ENCODE results near the gene KIAA1958.

KIAA1958 gene, protein sequence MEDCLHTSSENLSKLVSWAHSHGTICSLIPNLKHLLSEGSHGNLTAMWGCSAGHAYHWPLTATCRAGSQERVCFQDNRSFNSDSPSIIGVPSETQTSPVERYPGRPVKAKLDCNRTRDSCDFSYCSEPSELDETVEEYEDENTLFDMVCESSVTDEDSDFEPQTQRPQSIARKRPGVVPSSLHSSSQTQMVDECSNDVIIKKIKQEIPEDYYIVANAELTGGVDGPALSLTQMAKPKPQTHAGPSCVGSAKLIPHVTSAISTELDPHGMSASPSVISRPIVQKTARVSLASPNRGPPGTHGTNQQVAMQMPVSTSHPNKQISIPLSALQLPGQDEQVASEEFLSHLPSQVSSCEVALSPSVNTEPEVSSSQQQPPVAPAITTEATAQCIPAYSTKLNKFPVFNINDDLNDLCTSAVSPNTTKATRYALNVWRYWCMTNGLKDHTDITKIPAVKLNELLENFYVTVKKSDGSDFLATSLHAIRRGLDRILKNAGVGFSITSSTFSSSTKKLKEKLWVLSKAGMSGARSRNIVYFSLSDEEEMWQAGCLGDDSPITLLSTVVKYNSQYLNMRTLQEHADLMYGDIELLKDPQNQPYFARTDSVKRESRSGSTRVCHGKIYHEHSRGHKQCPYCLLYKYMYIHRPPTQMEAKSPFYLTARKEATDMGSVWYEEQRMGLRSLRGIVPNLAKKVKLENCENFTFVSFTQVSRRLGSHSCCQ

DNA sequence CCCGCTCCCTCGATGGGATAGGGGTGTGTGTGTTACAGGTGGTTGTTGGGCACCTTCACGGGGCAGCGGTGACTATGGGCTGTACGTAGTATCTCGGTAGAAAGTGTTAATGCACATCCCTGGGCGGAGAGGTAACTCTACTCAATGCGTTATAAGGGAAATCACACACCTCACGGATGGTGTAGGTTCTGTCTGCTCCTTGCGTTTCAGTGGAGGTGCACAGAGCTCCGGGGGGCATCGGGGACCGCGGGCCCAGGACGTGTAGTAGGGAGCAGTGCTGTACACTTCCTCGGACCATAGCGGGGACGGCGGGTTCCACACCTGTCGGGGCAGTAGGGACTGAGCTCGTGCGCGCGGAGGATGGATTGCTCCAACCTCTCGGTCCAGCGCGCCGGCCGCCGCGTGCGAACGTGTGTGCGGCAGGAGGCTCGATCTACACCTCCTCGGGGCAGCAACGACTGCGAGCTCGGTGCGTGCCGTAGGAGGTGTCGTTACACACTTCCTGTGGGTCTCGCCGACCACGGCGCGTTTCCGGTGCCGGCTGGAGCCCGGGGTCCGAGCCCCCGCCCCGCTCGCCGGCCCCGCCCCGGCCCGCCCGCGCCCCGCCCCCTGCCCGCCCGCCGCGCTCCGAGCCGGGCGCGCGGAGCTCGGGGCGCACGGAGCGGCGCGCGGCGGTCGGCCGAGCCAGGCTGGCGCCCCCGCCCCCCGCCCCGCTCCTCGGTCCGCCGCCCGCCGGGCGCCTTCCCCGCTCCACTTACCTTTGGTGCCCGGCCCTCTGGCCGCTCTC, at the start of gene KIAA1958:
TSS of gene KIAA1958 (plus strand) at position 607 of the 787 bp plus-strand sequence. CDS start 87,254 bp downstream, outside the sequence.
- DNase-seq: peak; percentile 53

DNA sequence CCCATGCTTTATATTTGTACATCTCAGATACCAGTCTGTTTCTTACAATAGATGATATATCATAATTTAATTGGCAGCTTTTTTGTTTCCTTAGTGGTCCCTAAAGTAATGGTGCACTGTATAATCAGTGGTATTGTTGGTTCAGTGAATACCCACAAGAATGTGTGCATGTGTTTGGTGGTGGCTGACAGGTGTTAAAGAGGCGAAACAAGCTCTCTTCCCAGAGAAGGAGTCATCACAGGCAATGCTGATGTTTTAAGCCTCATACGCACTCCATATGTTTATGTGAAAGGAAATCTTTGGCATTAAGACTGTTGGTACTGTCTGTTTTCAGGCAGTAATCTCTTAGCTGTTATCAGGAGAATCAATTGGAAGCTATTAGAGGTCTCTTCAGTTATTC, 49.2 kb upstream of the KIAA1958 start:
- no peak for DNase-seq

DNA sequence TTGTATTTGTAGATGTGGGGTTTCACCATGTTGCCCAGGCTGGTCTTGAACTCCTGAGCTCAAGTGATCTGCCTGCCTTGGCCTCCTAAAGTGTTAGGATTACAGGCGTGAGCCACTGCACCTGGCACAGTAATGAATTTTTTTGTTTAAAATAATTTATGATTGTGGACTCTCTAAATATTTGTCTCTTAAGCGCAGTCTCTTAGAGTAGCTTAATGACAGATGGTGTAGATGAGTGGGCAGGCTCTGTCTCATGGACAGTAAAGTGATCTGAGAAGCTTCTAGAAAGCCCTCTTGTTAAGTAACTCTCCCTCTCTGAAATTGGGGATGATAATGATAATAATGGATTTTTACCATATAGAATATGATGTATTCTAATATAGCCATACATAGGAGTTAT, 47.5 kb upstream of the KIAA1958 start:
- DNase-seq: peak; percentile 16

DNA sequence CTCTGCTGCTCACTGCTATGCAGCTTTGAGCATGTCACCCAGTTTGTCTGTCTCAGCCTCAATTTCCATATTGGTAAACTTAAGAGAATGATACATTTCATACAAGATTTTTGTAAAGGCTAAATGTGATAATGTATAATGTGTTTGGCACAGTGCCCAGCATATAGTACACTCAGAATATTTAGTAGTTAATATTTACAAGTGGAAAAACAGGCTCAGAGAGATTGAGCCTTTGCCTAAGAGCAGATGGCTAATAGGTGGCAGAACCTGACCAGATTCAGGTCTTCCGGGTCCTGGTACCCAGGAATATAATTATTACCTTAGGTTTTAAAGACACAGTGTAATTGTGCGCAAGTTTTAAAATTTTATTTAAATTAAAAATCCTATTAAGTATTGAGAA, 46.8 kb upstream of the KIAA1958 start:
- DNase-seq: peak; percentile 25

DNA sequence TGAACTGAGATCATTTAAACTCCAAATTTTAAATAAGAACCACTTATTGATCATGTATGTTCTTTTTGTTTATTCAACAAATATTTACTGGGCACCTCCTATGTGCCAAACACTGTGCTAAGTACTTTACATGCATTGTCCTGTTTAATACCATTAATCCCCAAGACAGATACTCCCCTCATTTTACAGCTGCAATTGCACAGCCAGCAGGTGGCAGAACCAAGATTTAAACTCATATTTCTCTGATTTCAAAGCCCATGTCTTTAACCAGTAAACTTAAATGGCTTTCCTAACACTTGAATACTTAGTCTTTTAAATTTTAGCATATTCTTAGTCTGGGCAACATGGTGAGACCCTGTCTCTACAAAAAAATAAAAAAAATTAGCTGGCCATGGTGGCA, 43.4 kb upstream of the KIAA1958 start:
- DNase-seq: no peak

DNA sequence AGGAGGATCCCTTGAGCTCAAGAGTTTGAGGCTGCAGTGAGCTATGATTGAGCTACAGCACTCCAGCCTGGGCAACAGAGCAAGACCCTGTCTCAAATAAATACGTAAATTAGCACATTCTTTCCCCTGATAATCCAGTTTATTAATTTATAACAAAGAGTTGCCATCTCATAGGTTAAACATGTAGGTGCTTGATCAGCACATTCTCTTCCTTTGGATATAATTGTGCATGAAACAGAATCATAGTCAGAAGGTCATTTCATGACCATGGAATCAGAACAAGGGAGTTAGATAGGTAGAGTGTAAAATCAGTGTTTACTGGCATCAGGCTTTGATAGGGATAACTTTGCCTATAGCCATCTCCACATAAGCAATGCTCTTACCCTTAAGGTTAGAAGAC, 43.0 kb upstream of the KIAA1958 start:
- no peak for DNase-seq

DNA sequence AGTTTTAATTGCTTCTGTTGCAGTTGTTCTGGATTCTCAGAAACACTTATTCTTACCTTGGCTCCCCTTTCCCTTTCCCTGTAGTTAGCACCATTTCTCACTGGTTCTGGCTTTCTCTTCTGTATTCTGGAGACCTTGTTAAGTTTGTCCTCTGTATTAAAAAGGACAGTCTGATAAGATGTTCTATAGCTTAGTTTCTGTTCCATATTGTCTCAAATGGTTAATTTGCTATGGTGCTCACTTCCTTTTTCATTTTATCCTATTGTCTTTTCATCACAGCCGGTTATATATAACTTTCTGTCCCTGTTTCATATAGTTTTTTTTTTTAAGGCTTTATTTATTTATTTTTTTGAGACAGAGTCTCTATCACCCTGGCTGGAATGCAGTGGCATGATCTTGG, 41.4 kb upstream of the KIAA1958 start:
- DNase-seq: no peak

DNA sequence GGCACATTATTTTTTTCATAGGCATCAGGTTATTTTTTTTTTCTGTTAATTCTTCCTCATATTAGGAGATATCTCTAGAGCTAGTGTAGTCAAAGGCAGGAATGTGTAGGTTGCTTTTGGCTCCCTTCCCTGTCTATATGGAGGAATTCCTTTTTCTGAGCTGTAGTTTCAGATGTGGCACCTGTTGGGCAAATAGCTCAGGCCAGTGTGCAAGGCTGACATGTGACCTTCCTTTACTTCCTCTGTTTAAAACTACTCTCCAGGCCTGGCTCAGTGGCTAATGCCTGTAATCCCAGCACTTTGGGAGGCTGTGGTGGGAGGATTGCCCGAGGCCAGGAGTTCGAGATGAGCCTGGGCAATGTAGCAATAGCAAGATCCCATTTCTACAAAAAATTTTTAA, 40.5 kb upstream of the KIAA1958 start:
- DNase-seq: no peak

DNA sequence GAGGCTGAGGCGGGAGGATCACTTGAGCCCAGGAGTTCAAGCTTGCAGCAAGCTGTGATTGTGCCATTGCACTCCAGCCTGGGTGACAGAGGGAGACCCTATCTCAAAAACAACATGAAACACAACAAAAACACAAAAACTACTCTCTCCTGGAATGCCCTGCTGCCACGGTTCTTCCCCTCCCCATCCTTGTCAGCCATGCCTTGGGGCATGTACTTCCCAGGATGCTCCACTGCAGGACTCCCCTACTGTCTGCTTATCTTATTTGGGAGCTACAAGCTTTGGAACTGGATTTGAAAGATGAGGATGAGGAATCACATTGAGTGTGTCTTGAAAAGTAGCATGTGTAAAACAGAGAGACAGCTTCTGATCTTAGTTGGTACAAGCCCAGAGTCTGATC, 40.1 kb upstream of the KIAA1958 start:
- DNase-seq: no peak

DNA sequence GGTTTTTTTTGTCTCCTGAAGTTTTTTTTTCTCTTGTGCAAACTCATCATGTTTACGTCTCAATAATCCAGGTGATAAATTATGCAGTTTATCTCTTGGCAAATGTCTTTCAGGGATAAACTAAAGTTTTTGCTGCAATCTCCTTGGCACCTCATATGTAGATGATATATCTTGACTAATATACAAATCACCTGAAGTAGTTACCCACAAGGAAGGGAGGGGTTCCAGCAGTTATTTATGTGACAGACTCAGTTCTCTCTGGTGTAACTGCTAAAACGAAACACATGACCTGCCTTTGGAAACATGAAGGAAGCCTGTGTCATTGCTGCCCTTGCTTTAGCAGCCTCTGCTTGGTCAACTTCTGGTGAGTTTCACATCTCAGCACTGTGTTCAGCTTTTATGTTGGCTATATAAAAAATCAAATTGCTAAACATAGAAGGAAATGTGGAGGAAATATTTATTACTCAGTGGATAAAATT, 39.3 kb upstream of the KIAA1958 start:
- DNase-seq: no peak

DNA sequence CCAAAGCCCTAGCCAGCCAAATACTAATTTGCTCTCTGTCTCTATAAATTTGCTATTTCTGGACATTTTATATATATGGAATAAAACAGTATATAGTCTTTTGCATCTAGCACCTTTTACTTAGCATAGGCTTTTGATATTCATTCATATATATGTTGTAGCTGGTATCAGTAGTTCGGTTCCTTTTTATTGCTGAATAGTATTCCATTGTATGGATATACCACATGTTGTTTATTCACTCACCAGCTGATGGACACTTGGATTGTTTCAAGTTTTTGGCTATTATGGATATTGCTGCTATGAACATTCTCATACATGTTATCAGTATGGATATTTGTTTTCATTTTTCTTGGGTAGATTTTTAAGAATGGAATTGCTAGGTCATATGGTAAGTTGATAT, 23.8 kb upstream of the KIAA1958 start:
- DNase-seq: no peak

DNA sequence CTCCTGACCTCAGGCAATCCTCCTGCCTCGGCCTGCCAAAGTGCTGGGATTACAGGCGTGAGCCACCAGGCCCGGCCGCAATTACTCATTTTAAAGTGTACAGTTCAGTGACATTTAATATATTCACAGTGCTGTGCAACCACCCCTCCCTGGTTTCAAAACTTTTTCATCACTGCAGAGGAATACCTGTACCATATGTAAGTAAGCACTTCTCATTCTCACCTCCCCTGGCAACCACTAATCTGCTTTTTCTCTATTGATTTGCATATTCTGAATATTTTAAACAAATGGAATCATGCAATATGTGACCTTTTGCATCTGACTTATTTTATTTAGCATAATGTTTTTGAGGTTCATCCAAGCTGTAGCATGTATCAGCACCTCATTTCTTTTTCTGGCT, 21.3 kb upstream of the KIAA1958 start:
- no peak for DNase-seq

DNA sequence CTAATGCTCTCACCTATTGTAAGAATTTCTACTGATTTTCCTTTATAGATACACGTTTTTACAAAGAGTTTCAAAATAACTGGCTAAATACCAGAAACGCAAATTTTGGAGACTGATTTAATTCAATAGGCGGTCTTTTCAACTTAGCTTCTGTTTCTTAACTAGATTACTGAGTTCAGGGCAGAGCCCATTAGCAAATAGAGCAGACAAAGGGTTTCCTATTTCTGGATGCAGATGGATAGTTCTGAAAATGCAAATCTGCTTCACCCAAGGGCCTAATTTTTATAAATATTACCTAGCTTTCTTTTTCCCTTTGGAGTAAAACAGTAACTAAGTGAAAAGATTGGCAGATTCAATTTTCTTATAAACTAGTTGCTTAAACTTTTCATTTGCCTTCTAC, 13.6 kb upstream of the KIAA1958 start:
- no peak for DNase-seq

DNA sequence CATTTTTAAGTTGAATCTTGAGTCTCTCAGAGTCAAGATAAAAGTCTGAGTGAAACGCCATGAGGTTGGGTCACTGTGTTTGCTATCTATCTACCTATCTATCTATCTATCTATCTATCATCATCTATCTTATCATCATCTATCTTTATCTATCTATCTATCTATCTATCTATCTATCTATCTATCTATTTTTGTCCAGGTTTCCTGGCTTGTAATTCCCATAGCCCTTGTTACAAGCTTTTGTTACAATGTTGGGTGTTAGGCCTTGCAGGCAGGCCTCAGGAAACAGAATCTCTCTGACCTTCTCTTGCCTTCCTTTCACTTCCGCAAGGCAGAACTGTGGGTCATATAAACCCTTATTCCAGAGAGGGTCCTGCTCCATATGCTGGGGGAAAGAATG, 12.6 kb upstream of the KIAA1958 start:
- no peak for DNase-seq

DNA sequence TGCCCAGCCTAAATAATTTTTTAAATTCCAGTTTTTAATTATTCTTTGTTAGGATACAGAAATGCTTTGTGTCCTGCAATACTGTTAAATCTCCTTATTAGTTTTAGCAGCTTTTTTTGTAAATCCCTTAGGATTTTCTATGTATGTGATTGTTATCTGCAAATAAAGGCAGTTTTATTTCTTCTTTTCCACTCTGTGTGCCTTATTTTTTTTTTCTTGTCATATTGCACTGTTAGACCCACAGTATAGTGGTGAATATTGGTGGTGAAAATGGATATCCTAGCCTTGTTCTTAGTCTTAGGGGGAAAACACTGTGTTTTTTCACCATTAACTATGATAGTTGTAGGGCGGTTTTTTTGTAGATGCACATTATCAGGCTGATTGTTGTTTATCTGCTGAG, 11.3 kb upstream of the KIAA1958 start:
- no peak for DNase-seq

DNA sequence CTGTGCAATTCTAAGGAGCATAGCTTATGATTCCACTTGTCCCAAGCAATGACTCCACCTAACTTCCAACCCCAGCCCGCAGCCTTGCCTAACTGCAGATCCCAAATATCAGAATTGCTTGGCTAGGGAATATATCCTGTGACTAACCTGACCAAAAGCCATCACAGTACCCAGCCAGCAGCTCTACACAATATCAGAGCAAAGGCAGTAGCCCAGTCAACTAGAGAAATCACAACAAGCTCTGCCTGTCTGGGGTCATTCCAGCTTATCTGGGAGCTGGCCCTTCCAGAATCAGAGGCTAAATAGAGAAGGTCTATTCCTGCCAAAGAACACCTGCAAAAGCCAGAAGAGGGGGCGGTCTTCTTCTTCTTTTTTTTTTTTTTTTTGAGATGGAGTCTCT, 9.3 kb upstream of the KIAA1958 start:
- DNase-seq: no peak

DNA sequence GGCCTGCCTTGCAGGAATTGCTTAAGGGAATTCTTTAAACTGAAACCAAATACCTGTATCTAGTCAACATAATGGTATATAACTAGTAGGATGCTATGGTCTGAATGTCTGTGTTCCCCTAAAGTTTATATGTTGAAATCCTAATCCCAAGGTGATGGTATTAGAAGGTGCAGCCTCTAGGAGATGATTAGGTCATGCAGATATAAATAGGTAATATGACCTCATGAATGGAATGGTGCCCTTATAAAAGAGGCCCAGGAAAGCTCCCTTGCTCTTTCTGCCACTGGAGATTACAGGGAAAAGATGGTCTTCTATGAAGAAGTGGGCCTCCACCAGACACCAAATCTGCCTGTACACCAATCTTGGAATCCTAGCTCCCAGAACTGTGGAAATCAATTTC, 7.4 kb upstream of the KIAA1958 start:
- no peak for DNase-seq

DNA sequence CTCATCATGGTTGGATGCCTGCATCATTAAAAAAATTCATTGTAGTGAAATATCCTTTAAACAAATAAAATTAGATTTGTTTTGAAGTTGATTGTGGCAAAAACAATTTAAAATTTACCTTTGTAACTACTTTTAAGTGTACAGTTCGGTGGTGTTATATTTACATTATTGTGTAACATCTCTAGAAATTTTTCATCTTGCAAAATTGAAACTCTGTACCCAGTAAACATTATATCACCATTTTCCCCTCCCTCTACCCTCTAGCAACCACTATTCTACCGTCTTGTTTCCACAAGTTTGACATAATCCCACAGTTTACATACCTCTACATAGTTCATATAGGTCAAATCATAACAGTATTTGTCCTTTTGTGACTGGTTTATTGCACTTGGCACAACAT, 2.0 kb upstream of the KIAA1958 start:
- no peak for DNase-seq

DNA sequence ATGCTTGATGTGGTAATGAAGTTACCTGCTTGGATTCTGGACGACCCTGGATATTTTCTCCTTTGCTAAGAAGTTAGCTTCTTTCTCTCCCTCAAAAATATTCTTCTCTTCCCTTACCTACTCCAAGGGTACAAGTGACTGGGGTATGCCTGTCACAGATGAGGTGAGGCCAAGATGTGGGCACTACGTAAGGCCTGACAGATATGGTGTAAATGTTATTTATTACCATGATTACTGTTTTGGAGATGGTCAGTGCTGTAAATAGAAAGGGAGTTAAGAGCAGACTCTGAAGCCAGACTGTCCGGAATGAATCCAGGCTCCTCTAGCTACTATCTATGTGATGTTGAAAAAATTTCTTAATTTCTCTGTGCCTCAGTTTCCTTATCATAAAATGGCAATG, 1.1 kb upstream of the KIAA1958 start:
- no peak for DNase-seq

DNA sequence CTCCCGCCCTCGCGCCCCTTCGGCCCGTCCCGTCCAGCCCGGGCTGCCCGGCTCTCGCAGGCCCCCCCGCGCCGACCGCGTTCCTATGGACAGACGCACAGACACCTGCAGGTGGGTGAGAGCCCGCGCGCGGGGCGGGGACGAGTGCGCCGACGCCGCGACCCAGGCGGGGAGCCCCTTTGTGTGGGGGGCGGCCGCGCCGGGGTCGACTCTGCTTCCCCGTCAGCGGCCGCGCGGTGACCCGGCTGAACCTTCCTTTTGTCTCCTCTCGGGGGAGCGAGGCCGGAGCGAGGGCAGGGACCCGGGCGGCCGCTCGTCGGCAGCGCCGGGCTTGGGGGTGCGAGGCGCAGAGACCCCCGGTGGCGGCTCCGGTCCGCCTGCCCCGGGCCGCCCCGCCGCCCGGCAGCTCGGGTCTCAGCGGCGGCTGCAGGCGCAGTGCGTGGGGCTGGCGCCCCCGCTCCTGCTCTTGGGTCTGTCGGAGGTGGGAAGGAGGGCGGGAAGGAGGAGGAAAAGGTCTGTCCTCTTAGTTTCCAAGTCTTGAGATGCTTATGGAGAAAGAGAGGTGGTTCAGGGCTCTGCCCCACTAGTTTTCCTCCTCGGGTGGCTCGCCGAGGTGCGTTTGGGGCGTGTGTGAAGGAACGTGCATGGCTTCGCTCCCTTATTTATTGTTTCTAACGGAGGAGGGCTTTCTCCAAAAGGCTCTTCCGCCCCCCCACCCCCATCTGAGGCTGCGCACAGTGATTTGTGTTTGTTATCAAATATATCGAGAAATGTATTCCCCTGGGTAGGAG, 576 bp downstream of the KIAA1958 start:
- DNase-seq: peak; percentile 44

DNA sequence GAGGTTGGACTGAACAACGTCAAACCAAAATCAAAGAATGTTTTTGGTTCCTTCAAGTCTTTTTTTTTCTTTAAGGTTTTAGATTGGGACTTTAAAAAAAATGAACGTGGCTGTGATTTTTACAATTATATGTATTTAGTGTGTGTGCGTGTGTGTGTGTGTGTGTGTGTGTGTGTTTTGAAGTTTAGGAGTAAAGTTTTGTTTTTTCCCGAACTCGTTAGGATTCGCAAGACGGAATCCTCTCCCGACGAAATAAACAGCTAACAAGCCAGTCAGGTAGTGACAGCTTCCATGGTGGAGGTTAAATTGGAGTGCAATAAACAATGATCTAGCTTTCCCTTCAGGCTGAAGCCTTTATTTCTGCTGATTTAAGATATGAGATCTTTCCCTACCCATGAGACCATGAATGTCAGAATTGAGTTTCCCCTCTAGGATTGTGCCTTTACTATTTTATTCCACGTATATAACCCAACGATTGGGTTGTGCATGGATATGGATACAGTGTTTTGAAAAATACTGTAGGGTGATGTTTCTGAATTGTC, 1.2 kb downstream of the KIAA1958 start:
- DNase-seq: peak; percentile 6

DNA sequence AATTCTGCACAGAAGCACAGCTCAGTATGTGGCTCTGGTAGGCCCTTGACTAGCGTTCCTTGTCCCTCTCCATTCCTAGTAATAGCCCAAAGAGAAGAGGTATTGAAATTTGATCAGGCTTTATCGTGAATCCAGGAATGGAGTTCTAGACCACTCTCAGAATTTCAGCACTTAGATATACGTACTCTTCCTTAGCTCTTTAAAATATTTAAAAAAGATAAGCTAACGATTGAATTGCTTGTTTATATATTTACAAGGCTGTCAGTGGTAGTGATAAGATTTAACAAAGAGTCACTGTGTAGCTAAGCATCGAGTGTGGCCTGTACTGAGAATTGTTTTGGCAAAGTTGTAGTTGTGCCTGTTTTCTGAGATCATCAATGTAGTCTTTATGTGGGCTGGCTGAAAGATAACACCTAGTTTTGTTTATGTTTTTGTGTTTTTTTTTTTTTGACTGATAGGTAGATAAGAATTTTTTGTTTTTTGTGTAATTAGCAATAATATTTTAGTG, 2.5 kb downstream of the KIAA1958 start:
- peak; percentile 17 for DNase-seq

Data from DMS79 (cell line).